Nephron progenitor cell (in vitro differentiated cells): Measurements from ENCODE around the gene BFAR.

Experiments
- DNase-seq: peaks from one replicate; pipeline ENCODE4 v3.0.0; 2021
- H3K27ac Mint-ChIP-seq: 2 replicates; pipeline ENCODE4 v1.8.0; 2021; ENCODE audit warnings: mild to moderate bottlenecking, moderate library complexity, mixed read lengths
- H3K27me3 Mint-ChIP-seq: 2 replicates; pipeline ENCODE4 v1.8.0; 2021; ENCODE audit warnings: mild to moderate bottlenecking, low read depth, mixed read lengths; ENCODE audit not compliant: poor library complexity
- H3K36me3 Mint-ChIP-seq: 2 replicates; pipeline ENCODE4 v1.8.0; 2021; ENCODE audit warnings: low read depth, mixed read lengths
- H3K4me1 Mint-ChIP-seq: 2 replicates; pipeline ENCODE4 v1.8.0; 2021; ENCODE audit warnings: mixed read lengths
- H3K4me3 Mint-ChIP-seq: 2 replicates; pipeline ENCODE4 v1.8.0; 2021; ENCODE audit warnings: mild to moderate bottlenecking, moderate library complexity, mixed read lengths
- H3K9me3 Mint-ChIP-seq: 2 replicates; pipeline ENCODE4 v1.8.0; 2021; ENCODE audit warnings: mild to moderate bottlenecking, moderate library complexity, mixed read lengths
- TF ChIP-seq, protein P1 (sequence below): fragments of 200-600 bp; sonication (generic); IDR thresholded peaks from 2 replicates; pipeline ENCODE4 v1.5.0; 2021; ENCODE audit warnings: antibody characterized with exemption

BFAR gene

DNA sequence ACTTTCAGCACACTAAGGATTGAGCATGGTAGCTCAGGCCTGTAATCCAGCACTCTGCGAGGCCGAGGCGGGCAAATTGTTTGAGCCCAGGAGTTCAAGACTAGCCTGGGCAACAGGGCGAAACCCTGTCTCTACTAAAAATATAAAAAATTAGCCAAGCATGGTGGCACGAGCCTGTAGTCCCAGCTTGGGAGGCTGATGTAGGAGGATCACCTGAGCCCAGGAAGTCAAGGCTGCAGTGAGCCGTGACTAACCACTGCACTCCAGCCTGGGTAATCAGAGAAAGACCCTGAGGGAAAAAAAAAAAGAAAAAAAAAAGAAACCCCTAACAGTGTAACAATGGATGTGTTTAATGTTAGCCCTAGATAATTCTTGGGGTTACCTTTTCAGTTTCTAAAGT is 26.6 kb upstream of the BFAR start:
- no peaks in the 10 kb centered on the region for H3K27me3 Mint-ChIP-seq
- peaks cover 46% of the 10 kb centered on the region for H3K36me3 Mint-ChIP-seq
- H3K27ac Mint-ChIP-seq, result no peak overlapping the region
- TF ChIP-seq, protein P1, sequence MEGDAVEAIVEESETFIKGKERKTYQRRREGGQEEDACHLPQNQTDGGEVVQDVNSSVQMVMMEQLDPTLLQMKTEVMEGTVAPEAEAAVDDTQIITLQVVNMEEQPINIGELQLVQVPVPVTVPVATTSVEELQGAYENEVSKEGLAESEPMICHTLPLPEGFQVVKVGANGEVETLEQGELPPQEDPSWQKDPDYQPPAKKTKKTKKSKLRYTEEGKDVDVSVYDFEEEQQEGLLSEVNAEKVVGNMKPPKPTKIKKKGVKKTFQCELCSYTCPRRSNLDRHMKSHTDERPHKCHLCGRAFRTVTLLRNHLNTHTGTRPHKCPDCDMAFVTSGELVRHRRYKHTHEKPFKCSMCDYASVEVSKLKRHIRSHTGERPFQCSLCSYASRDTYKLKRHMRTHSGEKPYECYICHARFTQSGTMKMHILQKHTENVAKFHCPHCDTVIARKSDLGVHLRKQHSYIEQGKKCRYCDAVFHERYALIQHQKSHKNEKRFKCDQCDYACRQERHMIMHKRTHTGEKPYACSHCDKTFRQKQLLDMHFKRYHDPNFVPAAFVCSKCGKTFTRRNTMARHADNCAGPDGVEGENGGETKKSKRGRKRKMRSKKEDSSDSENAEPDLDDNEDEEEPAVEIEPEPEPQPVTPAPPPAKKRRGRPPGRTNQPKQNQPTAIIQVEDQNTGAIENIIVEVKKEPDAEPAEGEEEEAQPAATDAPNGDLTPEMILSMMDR, result no peak
- H3K9me3 Mint-ChIP-seq, result no peaks in the 10 kb centered on the region
- H3K4me3 Mint-ChIP-seq, result no peak overlapping the region
- H3K4me1 Mint-ChIP-seq, result peaks cover 5% of the 10 kb centered on the region
- peak; percentile 6 for DNase-seq

DNA sequence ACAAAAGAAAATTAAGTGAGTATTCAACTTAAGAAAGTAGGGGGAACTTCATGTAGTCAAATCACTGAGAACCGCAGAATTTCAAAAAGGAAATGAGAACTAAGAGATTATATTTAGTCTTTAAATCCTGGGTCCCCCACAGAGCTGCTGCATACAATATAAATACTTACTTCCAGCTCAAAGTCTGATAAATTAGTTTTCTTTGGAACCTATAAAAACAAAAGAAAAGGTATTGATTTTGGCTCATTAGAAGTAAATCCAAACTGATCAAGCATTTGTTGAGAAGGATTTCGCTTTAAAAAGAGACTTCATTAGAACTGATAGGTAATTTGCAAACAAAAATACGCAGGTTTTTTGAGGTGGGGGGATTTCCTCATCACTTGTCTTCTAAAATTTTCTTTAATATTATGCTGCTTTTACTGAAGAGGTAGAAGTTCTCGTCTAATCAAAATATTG is 24.6 kb upstream of the BFAR start:
- Mint-ChIP-seq H3K4me1 (peaks cover 5% of the 10 kb centered on the region), H3K27ac (no peak overlapping the region), H3K36me3 (peaks cover 32% of the 10 kb centered on the region), H3K9me3 (no peaks in the 10 kb centered on the region), H3K4me3 (no peak overlapping the region), H3K27me3 (no peaks in the 10 kb centered on the region)
- DNase-seq, result no peak
- TF ChIP-seq, protein P1, result no peak

DNA sequence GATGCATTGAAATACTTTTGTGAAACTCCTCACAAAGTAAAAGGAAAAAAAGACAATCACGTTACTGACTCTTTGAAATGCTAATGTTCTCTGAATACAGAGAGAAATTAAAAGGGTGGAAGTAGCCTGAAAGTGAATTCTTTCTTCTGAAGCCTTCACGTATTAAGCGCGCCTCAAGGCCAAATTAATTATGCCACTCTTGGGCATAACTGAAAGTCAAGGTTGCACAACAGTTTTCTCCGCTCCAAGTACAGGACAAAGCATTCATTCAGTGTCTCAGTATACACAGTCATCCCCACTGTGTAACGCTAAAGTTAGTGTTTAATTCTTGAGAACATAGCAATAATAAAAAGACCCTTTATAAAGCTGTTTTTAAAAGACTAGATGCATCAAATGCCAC is 24.1 kb upstream of the BFAR start:
- H3K4me1 Mint-ChIP-seq, result peaks cover 5% of the 10 kb centered on the region
- no peak for DNase-seq
- TF ChIP-seq, protein P1, result no peak
- H3K4me3 Mint-ChIP-seq, result no peak overlapping the region
- no peaks in the 10 kb centered on the region for H3K9me3 Mint-ChIP-seq
- no peak overlapping the region for H3K27ac Mint-ChIP-seq
- H3K36me3 Mint-ChIP-seq, result peaks cover 31% of the 10 kb centered on the region
- H3K27me3 Mint-ChIP-seq, result no peaks in the 10 kb centered on the region

DNA sequence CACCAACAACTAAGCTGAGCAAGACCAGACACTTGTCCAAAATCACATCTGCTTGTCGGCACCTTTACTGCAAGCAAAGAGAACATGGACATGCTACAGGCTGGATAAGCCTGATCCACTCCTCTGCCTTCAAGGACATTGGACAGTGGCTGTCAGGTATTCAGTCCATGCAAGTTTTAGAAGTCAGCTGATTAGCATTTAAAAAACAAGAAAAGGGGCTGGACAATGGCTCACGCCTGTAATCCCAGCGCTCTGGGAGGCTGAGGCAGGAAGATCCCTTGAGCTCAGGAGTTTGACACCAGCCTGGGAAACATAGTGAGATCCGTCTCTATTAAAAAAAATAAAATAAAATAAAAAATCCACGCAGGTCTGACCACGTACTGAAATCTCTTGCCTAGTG is 23.0 kb upstream of the BFAR start:
- H3K4me1 Mint-ChIP-seq, result peaks cover 5% of the 10 kb centered on the region
- TF ChIP-seq, protein P1, result no peak
- no peak overlapping the region for H3K4me3 Mint-ChIP-seq
- no peak overlapping the region for H3K27ac Mint-ChIP-seq
- H3K36me3 Mint-ChIP-seq, result peaks cover 34% of the 10 kb centered on the region
- no peaks in the 10 kb centered on the region for H3K27me3 Mint-ChIP-seq
- DNase-seq, result no peak
- H3K9me3 Mint-ChIP-seq, result no peaks in the 10 kb centered on the region

GRCh38 chr16:14611660-14612059 is 21.1 kb upstream of the BFAR start:
- Mint-ChIP-seq H3K27ac (no peak overlapping the region), H3K4me3 (no peak overlapping the region), H3K36me3 (peaks cover 46% of the 10 kb centered on the region), H3K4me1 (no peaks in the 10 kb centered on the region), H3K9me3 (no peaks in the 10 kb centered on the region), H3K27me3 (no peaks in the 10 kb centered on the region)
- DNase-seq, result no peak
- TF ChIP-seq, protein P1, result no peak

GRCh38 chr16:14613991-14614390 is 18.8 kb upstream of the BFAR start:
- H3K27me3 Mint-ChIP-seq, result no peaks in the 10 kb centered on the region
- TF ChIP-seq, protein P1, result no peak
- H3K9me3 Mint-ChIP-seq, result no peaks in the 10 kb centered on the region
- H3K36me3 Mint-ChIP-seq, result peaks cover 53% of the 10 kb centered on the region
- no peak overlapping the region for H3K27ac Mint-ChIP-seq
- H3K4me3 Mint-ChIP-seq, result no peak overlapping the region
- H3K4me1 Mint-ChIP-seq, result no peaks in the 10 kb centered on the region
- DNase-seq, result no peak
